Upper lobe of right lung (tissue), 1 donor: ENCODE measurements around the gene ABHD12B. TPM values are rescaled to one million over a fixed set of nuclear protein-coding genes. Genes with fewer than 3 reads are reported as not detected.

ENCODE experiments used
- ATAC-seq: fragments of 200-7000 bp; cut with Tn5 transposase; one replicate; pipeline ENCODE4 v1.9.1; 2020; ENCODE audit warnings: mild to moderate bottlenecking, moderate library complexity
- DNase-seq: peaks from one replicate; pipeline ENCODE4 v3.0.0-alpha.2; 2020
- H3K27ac ChIP-seq: fragments of 200-600 bp; one replicate; pipeline ENCODE4 v1.8.0; 2022
- H3K27me3 ChIP-seq: fragments of 200-600 bp; one replicate; pipeline ENCODE4 v1.8.0; 2022; ENCODE audit warnings: mild to moderate bottlenecking
- H3K36me3 ChIP-seq: fragments of 200-600 bp; one replicate; pipeline ENCODE4 v1.8.0; 2022
- H3K4me1 ChIP-seq: fragments of 200-600 bp; one replicate; pipeline ENCODE4 v1.8.0; 2022
- H3K4me3 ChIP-seq: fragments of 200-600 bp; one replicate; pipeline ENCODE4 v1.8.0; 2022; ENCODE audit warnings: mild to moderate bottlenecking
- H3K9me3 ChIP-seq: fragments of 200-600 bp; one replicate; pipeline ENCODE4 v1.8.0; 2022
- CTCF ChIP-seq: fragments of 200-600 bp; IDR thresholded peaks from one replicate; pipeline ENCODE4 v1.8.0; 2022; ENCODE audit warnings: antibody characterized with exemption
- intact Hi-C: fragments of 100-400 bp; cut with DNase I; formaldehyde crosslinking; loops from one replicate; pipeline ENCODE4 v1.11.0; 2022
- total RNA-seq: library from RNA; stranded (reverse); fragmentation: NEBNext Ultra II Directional; extraction: Animal tissue kit (Norgen Biotek cat#: 25700); gene quantifications from one replicate; pipeline ENCODE4 v1.2.1, GENCODE V29; 2021
- donor health status: DM: no; HTN: yes; CAD: no; lungs with severe emphysema.

The ABHD12B gene
- total RNA-seq, 1 donor from 2014 or later = 0.43 TPM

- Histone ChIP-seq H3K9me3 (no peaks in the 10 kb centered on the region), H3K27ac (no peak overlapping the region), H3K4me3 (no peak overlapping the region), H3K4me1 (no peaks in the 10 kb centered on the region), H3K27me3 (no peaks in the 10 kb centered on the region), H3K36me3 (peaks cover 27% of the 10 kb centered on the region)
- ATAC-seq (peak; percentile 91), DNase-seq (no peak)
- intact Hi-C loops = no loop called here
- no peak for TF ChIP-seq CTCF
These were observed 56.3 kb downstream of the ABHD12B start for GRCh38 chr14:50928002-50928635.

- Histone ChIP-seq H3K27ac (no peak overlapping the region), H3K27me3 (no peaks in the 10 kb centered on the region), H3K9me3 (no peaks in the 10 kb centered on the region), H3K4me1 (no peaks in the 10 kb centered on the region), H3K4me3 (no peak overlapping the region), H3K36me3 (peaks cover 33% of the 10 kb centered on the region)
- no peak for TF ChIP-seq CTCF
- ATAC-seq = no peak
- no peak for DNase-seq
- intact Hi-C loops = no loop called here
These were observed 57.7 kb downstream of the ABHD12B start for GRCh38 chr14:50929506-50929905.

- ATAC-seq = no peak
- Histone ChIP-seq H3K27ac (no peak overlapping the region), H3K4me3 (no peak overlapping the region), H3K27me3 (no peaks in the 10 kb centered on the region), H3K9me3 (no peaks in the 10 kb centered on the region), H3K4me1 (no peaks in the 10 kb centered on the region), H3K36me3 (peaks cover 42% of the 10 kb centered on the region)
- intact Hi-C loops = no loop called here
- TF ChIP-seq CTCF = no peak
- DNase-seq = no peak
These were observed 59.7 kb downstream of the ABHD12B start for GRCh38 chr14:50931559-50931958.

GRCh38 chr14:50932156-50932555, 60.3 kb downstream of the ABHD12B start:
- Histone ChIP-seq H3K27me3 (no peaks in the 10 kb centered on the region), H3K27ac (no peak overlapping the region), H3K36me3 (peaks cover 42% of the 10 kb centered on the region), H3K4me3 (no peak overlapping the region), H3K9me3 (no peaks in the 10 kb centered on the region), H3K4me1 (no peaks in the 10 kb centered on the region)
- DNase-seq = no peak
- intact Hi-C loops = no loop called here
- peak; percentile 33 for ATAC-seq
- no peak for TF ChIP-seq CTCF

- TF ChIP-seq CTCF = no peak
- Histone ChIP-seq H3K36me3 (peaks cover 42% of the 10 kb centered on the region), H3K27me3 (no peaks in the 10 kb centered on the region), H3K4me1 (peaks cover 4% of the 10 kb centered on the region), H3K9me3 (no peaks in the 10 kb centered on the region), H3K4me3 (no peak overlapping the region), H3K27ac (no peak overlapping the region)
- intact Hi-C loops = no loop called here
- no peak for ATAC-seq
- DNase-seq = no peak
These were observed 61.0 kb downstream of the ABHD12B start for GRCh38 chr14:50932592-50933495.
